Measurements from ENCODE around the gene D2HGDH. TPM values are rescaled to one million over a fixed set of nuclear protein-coding genes. Genes with fewer than 3 reads are reported as not detected.
A peak's percentile ranks its signal among the peaks of the same experiment; 100 is the strongest.

D2HGDH gene
- total and polyA plus RNA-seq, 10 of the 15 experiments (the other 5 are each of a cell fraction or from before 2014, with no cell fraction given) = 0.52 to 32.1 (median 11.0) TPM

- Histone ChIP-seq H3K79me2 (ENCODE audit: control insufficient read depth, insufficient read depth, low read length) (no peaks in the 10 kb centered on the region), H3K27me3 (replicated peaks in 1 of 2; ENCODE audit: control insufficient read depth in 2 of 2, insufficient read depth in 2 of 2, low read length in 1 of 2) (no peaks in the 10 kb centered on the region), H3K4me3 (no peak overlapping the region), H3K4me2 (ENCODE audit: control insufficient read depth, insufficient read depth) (no peak overlapping the region), H3K9me3 (replicated peaks; ENCODE audit: control insufficient read depth, insufficient read depth, low read length) (no peaks in the 10 kb centered on the region), H3K9ac (ENCODE audit: control insufficient read depth, insufficient read depth, low read length) (peak overlapping the region; percentile 35), H4K20me1 (ENCODE audit: control insufficient read depth, insufficient read depth) (no peaks in the 10 kb centered on the region), H3K4me1 (ENCODE audit: control insufficient read depth, insufficient read depth, low read length) (peaks cover 11% of the 10 kb centered on the region), H2AFZ (ENCODE audit: control insufficient read depth, low read depth, low read length) (no peak overlapping the region; the same call in 1 of the 2 replicates), H3K36me3 (ENCODE audit: control insufficient read depth in 2 of 2, insufficient read depth in 2 of 2, low read length in 1 of 2) (peaks cover 5 to 13% of the 10 kb centered on the region in 2 experiments; a peak in 3 of 4 replicates), H3K27ac (ENCODE audit: control insufficient read depth, insufficient read depth) (peak overlapping the region; percentile 57)
- FAIRE-seq (no peak), DNase-seq (ENCODE audit: low read depth, low spot score) (no peak), ATAC-seq (peak; percentile 38)
- CTCF ChIA-PET = interaction anchor here (0.9 to 1.5 kb wide), 4 partner anchors 9 to 115 kb away, joined by 4 to 5 read pairs (median 4); partner anchors contain the start of gene D2HGDH
- POLR2A ChIA-PET = interaction anchor here (0.7 to 1.5 kb wide), 3 partner anchors 49 to 640 kb away, joined by 5 to 11 read pairs (median 6); no protein-coding TSS in a partner anchor
- WGBS (ENCODE audit: insufficient coverage, insufficient replicate concordance, low lambda C conversion rate, missing lambda C conversion rate) = 86% methylated on average over 20 of the region's 20 CpGs
- intact Hi-C loops (cut with micrococcal nuclease; ENCODE audit: unreplicated experiment) (no loop called here), in situ Hi-C loops (cut with MboI) (no loop called here)
- no TSS peak for BruUV-seq (replicated peaks)
- SMC1A ChIA-PET (ENCODE audit: uncharacterized antibody, unreplicated experiment) = interaction anchor here (0.9 to 1.4 kb wide), 3 partner anchors 20 to 115 kb away, joined by 5 to 6 read pairs (median 6); no protein-coding TSS in a partner anchor
- TF ChIP-seq BHLHE40 (IDR thresholded peaks at IDR 0.05; ENCODE audit: borderline replicate concordance in 1 of 2, low read depth in 2 of 2, low read length in 1 of 2) (peak in 1 of 2 experiments; percentile 85; a peak in 2 of 4 replicates), NR2F1 (conservative IDR thresholded peaks at IDR 0.05) (peak; percentile 15; the same call in 1 of the 2 replicates), ELK1 (IDR thresholded peaks at IDR 0.05; ENCODE audit: low read depth, low read length) (no peak), WRNIP1 (IDR thresholded peaks at IDR 0.05; ENCODE audit: borderline replicate concordance, low read depth, low read length) (no peak), MAX (IDR thresholded peaks at IDR 0.05; ENCODE audit: low read depth, low read length) (no peak)
- RAD21 ChIA-PET (ENCODE audit: unreplicated experiment) = interaction anchor here (0.7 to 1.5 kb wide), 5 partner anchors 9 to 78 kb away, joined by 3 to 9 read pairs (median 3); partner anchors contain the start of gene ING5
These were observed 29.3 kb downstream of the D2HGDH start for GRCh38 chr2:241763551-241764274.
